GM19023 (cell line): Measurements from ENCODE around the gene SGMS1.
"Not testable (repeated sequence)": the region's sequence is repeated elsewhere in the genome, so short reads cannot be mapped to it uniquely, and the experiment has no call there.

ENCODE experiments used
- ATAC-seq: cut with Tn5 transposase; IDR thresholded peaks from one replicate; pipeline ENCODE4 v1.9.1; 2021; ENCODE audit warnings: mild to moderate bottlenecking, moderate library complexity; ENCODE audit not compliant: unreplicated experiment

Gene SGMS1

DNA sequence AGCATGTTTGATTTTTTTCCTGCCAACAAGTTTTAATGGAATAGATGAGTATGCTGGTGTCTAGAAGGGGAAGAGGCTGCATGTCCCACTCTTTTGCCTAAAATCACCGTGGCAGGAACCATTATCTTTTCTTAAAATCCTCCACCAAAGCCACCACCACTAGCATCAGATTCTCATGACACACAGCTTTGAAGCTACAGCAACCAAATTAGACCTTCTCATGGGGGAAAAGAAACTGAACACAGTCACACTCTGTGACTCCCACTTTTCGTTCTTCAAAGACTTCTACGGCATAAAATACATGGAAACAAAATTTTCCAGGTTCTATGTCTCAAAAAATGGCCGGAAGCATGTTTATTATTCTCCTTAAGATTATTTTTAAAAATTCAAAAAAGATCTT lies 81.8 kb downstream of the SGMS1 start:
- no peak for ATAC-seq

- ATAC-seq = no peak
These were observed 82.4 kb downstream of the SGMS1 start for GRCh38 chr10:50541317-50541716.

- no peak for ATAC-seq
These were observed 83.0 kb downstream of the SGMS1 start for GRCh38 chr10:50540826-50541122.

GRCh38 chr10:50540069-50540825 lies 83.5 kb downstream of the SGMS1 start:
- ATAC-seq = peak; percentile 39

GRCh38 chr10:50538555-50539398 lies 85.0 kb downstream of the SGMS1 start:
- peak; percentile 62 for ATAC-seq

GRCh38 chr10:50536617-50537240 lies 87.0 kb downstream of the SGMS1 start:
- ATAC-seq = no peak

GRCh38 chr10:50534748-50535376 lies 88.9 kb downstream of the SGMS1 start:
- ATAC-seq = not testable (repeated sequence)

DNA sequence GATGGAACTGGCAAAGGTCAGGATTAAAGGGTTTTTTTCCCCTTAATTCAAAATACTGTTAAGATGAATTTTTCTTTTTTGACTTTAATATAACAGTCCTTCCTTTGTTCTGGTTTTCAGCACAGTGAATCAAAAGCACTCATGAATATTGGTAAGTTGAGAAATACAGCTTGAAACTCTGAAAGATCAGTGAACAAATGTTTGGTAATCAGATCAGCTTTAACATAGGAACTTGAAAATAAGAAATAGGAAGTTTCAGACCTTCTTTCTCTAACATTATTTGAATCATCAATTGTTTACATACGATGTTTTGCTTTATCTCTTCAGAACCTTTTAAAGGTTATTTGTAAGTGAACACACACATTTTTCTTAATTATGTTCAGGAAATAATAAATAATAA lies 90.5 kb downstream of the SGMS1 start:
- no peak for ATAC-seq

DNA sequence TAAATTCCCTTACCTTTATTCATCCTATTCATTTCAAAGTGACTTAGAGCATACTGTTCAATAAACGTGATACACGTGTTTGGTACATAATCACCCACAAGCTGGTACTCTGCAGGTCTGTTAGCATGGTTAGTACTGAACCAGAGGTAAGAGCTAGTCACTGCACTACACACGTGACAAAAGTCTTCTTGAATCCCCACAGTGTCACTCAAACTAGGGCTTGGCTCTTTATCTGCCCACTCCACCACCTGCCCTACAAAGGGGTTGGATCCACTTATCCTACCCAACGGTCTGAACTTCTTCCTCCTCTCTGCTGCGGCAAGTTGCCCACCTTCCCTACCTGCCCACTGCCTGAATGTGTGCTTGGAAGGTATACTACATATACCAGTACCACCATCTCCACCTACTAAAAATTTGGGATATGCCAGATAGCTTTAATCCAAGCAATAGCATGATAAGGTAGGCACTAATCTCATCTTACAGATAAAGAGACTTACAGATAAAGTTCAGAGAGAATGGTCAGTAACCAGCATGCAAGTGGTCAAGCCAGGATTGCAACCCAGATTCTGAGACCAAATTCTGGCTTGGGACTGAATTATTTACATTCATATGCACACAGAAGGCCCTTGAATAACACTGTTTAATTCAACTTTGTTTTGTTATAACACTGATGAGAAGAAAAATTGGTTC lies 92.2 kb downstream of the SGMS1 start:
- ATAC-seq = no peak

DNA sequence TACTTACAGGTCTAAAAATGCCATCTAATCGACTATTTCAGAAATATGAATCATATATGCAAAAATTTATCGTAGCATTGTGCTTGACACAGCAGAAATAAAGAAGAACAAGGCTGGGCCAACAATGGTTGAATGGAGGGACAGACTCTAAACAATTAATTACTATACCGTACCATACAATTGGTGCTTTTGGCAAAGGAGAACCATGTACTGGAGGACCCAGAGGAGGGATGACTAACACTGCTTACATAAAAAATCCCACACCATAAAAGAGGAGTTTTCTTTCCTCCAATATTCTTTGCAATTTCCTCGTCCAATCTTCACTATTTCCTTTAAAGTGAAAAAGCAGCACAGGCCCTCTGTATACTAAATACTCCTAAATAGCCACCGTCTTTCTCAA lies 94.1 kb downstream of the SGMS1 start:
- no peak for ATAC-seq

- ATAC-seq = no peak
These were observed 95.5 kb downstream of the SGMS1 start for GRCh38 chr10:50528206-50528605.

GRCh38 chr10:50527442-50528043 lies 96.2 kb downstream of the SGMS1 start:
- no peak for ATAC-seq

GRCh38 chr10:50526185-50526584 lies 97.6 kb downstream of the SGMS1 start:
- no peak for ATAC-seq

DNA sequence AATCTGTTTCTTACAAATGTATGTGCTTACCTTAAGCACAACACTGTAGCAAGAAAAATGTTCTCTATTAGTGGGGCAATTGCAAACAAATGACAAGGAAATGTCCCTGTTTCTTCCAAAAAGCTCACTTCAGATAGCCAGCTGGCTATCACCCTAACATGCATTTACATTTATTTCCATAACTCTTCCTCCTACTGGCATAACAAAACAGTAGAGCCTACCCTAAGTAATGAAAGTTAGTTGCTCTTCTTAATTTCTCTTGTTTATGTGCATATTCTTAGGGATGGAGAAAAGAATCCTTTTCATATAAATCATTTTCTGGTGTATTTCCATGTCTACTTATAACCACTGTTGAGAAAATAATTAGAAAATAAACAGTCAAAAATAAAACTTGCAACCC lies 100.4 kb downstream of the SGMS1 start:
- ATAC-seq = no peak

DNA sequence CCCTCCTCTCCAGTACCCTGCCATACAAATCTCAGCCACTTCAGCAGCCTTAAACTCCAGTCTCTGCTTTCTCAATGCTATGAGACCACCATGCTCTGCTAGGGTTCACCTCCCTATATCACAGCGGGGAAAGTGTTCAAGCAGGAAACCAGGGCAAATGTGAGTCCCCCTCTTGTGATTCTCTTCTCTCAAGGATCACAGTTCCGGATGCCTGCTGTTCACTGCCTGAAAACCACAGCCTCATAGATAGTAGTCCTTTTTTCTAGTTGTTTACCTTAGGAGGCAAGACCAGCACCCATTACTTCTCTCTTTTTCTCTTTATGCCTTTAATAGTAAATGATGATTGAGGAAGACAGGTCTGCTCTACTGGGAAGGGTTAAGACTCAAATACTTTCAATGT lies 100.8 kb downstream of the SGMS1 start:
- ATAC-seq = no peak

DNA sequence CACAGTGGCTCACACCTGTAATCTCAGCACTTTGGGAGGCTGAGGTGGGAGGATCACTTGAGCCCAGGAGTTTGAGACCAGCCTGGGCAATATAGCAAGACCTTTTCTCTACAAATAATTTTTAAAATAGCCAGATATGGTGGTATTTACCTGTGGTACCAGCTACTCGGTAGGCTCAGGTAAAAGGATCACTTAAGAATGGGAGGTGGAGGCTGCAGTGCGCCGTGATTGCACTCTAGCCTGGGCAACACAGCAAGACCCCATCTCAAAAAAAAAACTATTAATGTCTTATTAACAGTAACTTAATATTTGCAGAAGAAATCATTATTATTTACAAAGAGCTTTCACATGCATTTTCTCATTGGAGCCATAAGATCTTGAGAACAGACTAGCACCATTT lies 103.6 kb downstream of the SGMS1 start:
- no peak for ATAC-seq

DNA sequence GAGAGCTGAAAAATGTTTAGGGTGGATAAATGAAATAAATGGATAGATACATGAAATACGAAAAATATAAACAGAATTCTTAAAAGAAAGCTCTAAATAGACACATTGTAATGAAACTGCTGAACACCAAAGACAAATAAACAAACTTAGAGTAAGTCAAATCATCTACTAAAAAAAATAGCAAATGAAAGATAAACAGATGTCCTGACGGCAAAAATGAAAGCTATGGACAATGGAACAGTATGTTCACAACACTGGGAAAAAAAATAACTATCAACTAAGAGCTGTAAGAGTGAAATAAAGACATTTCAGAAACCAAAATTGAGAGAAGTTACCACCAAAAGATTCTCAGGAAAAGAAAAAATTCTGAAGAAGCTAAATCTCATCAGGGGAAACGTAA lies 106.1 kb downstream of the SGMS1 start:
- no peak for ATAC-seq

- no peak for ATAC-seq
These were observed 107.6 kb downstream of the SGMS1 start for GRCh38 chr10:50516171-50516570.

- no peak for ATAC-seq
These were observed 108.3 kb downstream of the SGMS1 start for GRCh38 chr10:50515420-50515819.

DNA sequence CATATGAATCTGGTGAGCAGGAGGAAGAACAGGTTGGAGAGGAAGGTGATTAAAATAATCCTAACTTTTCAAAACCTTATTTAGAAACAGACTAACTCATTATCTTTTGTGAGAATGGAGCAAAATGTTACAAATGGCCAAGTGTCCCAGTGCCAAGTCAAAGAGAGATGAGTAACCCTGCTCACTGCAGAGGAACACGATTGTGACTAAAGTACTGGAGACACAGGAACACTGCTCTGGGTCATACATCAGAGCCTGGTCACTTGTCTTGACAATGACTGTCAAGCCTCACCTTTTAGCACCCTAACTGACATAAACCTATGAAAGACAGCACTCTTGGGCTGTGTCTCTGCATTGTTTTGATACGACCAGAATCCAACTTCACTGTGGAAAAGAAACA lies 108.8 kb downstream of the SGMS1 start:
- ATAC-seq = no peak

GRCh38 chr10:50513956-50514355 lies 109.8 kb downstream of the SGMS1 start:
- no peak for ATAC-seq
